A172 (cell line): ENCODE measurements around the gene BRME1. TPM values are rescaled to one million over a fixed set of nuclear protein-coding genes. Genes with fewer than 3 reads are reported as not detected.

Source experiments
- DNase-seq: peaks from one replicate; pipeline ENCODE4 v3.0.0-alpha.2; 2015; ENCODE audit warnings: low spot score
- total RNA-seq: library from RNA; depleted of rRNA; stranded (reverse); fragments of >200 nt; shearing (Covaris generic); gene quantifications from 2 replicates; pipeline ENCODE4 v1.2.3, GENCODE V29; 2014

BRME1 gene
- total RNA-seq, 1 experiment from 2014 or later, result 0.48 TPM

GRCh38 chr19:13846557-13847406 is 59.1 kb downstream of the BRME1 start:
- DNase-seq, result peak; percentile 97

DNA sequence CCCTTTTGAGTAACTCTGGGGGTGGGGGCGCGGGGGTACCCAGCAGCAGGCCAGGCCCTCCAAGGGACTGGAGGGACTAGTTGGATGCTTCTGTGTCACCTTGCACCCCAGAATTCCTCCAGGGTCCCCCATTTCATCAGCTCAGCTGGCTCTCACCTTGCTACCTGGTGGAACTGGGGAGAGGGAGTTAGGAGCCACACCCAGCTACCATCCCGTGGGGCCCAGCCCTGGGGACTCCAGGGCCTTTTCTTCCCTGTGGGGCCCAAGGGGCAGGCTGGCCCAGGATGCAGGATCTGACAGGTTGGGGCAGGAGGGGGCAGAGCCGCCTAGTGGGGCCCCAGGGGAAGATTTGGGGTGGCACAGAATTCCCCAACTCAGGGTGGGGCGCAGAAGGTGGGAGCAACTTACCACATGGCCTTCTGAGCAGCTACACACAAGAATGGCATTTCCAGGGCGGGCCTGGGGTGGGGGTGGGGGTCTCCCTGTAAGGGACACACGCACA is 61.7 kb downstream of the BRME1 start:
- DNase-seq, result peak; percentile 60

- DNase-seq, result peak; percentile 74
These were observed 62.6 kb downstream of the BRME1 start for GRCh38 chr19:13843104-13843921.

DNA sequence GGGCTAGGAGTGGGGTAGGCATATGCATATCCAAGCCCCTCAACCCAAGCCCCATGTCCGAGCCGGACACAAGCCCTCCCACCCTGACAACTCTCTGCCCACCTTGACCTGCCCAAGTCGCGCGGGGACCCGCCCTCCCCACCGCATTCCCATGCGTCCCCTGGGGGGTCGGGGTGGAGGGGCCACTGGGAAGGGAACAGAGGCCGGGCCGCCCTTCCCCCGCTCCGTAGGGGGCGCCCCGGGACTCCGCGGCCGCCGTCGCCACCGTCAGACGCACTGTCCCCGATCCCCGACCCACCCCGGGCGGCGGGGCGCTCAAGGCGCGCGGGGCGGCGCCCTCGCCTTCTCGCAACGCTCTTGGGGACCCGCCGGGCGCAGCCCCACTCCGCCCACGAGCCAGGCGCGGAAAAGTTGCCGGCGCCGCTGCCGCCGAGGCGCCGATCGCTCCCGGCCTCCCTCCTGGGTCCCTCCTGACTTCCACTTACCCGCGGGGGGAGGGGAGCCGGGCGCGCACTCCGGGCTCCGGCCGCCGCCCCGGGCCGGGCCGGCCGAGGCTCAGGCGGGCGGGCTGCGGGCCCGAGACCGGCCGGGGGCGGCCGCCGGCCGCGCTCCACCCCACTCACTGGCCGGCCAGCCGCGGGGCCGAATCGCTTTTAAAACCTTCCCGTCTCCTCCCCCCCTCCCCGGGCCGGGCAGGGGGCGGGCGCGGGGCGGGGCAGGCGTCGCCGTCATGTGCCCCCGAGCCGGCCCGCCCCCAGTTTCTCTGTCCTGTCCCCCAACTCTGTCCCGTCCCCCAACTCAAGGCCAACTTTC is 63.4 kb downstream of the BRME1 start:
- peak; percentile 70 for DNase-seq

- no peak for DNase-seq
These were observed 64.0 kb downstream of the BRME1 start for GRCh38 chr19:13841962-13842290.

GRCh38 chr19:13841086-13841961 is 64.6 kb downstream of the BRME1 start:
- no peak for DNase-seq

DNA sequence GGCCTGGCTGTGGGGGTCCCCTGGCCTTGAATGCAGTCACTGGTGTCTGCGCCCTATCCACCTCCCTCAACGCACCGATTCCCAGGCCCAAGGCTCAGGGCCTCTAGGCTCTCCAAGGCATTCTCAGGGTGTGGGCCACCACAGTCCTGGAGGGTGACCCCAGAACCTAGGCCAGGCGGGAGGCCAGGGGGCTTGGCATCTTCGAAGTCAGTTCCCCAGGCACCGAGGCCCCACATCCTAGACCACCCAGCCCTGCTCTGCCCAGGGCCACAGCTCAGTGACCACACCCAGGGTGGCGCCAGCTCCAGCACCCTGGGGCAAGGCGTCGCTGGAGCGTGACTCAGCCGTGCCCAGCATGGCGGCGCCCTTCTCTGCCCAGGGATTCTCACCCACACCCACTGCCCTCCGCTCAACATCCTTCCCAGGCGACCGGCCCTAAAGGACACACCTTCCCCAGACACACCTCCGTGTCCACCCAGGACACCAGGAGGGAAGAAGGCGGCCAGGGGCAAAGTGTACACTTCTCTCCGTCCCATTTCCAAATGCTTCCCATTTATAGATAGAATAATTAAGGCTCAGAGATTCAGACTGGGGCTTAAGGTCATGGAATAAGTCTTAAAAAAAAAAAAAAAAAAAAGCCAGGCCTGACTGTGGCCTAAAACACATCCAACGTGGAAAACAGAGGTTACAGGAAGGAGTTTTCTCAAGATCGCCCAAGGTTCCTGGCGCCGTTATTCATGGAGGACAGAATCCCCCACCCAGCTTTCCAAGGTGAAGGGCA is 65.4 kb downstream of the BRME1 start:
- DNase-seq, result peak; percentile 82

- no peak for DNase-seq
These were observed 66.0 kb downstream of the BRME1 start for GRCh38 chr19:13839938-13840304.

DNA sequence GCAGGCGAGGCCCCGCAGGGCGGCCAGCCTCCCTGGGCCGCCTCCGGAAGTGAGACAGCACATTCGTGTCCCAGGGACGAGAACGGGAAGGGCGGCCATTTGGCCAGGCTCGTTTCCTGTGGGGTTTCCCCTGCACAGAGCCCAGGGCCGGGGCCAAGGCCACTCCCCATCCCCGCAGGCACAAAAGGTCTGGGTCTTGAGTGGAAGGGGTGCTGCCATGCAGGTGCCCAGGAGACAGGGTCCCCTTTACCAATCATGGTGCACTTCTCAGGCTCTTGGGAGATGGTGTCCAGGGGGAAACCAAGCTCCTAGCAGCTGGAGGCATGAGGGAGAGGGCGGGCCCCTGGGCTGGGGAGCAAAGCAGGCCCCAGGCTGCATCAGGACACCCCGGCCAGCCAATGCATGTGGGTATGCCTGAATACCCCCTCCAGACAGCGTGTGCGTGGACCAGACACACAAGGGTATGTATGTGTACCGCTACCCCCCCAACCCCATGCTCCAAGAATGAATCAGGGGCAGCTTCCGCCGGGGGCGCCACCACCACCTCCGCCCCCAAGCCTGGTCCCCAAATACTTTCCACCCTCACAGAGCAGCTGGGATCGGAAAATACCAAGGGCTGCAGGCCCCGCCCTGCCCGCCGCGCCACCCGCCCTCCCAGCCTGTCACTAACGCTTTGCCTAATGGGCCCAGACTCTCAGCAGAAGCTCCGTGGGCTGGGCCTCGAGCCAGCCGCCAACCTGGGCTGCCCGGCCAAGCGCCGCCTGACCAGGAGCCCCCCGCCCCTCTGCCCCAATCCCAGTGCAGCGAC is 66.6 kb downstream of the BRME1 start:
- peak; percentile 89 for DNase-seq

- no peak for DNase-seq
These were observed 67.3 kb downstream of the BRME1 start for GRCh38 chr19:13838435-13839129.

GRCh38 chr19:13835791-13836723 is 69.9 kb downstream of the BRME1 start:
- peak; percentile 53 for DNase-seq

- peak; percentile 62 for DNase-seq
These were observed 71.5 kb downstream of the BRME1 start for GRCh38 chr19:13834244-13835069.

- DNase-seq, result peak; percentile 90
These were observed 72.3 kb downstream of the BRME1 start for GRCh38 chr19:13833330-13834243.
